ENCODE data around the gene C12orf50.

GRCh38 chr12:87943023-87943422, 86.2 kb downstream of the C12orf50 start:
- TF ChIP-seq CTCF (conservative IDR thresholded peaks at IDR 0.05) (no peak), ZFX (IDR thresholded peaks at IDR 0.05) (no peak)
